Activated CD4-positive, alpha-beta T cell treated with anti-CD3 and anti-CD28 coated beads, Interleukin-10, Interleukin-2, amounts not matched to agents 100 ng/mL and 50 ng/mL, durations not matched to agents 16 hours and 8 hours (primary cell): ENCODE measurements around the gene IFNA21.
"Not testable (repeated sequence)": the region's sequence is repeated elsewhere in the genome, so short reads cannot be mapped to it uniquely, and the experiment has no call there.

Source experiments
- DNase-seq: peaks from one replicate; pipeline ENCODE4 v3.0.0-alpha.2; 2020

The IFNA21 gene

GRCh38 chr9:21137020-21137419, 29.4 kb downstream of the IFNA21 start:
- no peak for DNase-seq

- DNase-seq = no peak
Observed at GRCh38 chr9:21135736-21136135, 30.7 kb downstream of the IFNA21 start.

- DNase-seq = not testable (repeated sequence)
Observed at GRCh38 chr9:21128186-21128585, 38.3 kb downstream of the IFNA21 start.

GRCh38 chr9:21121595-21122251, 44.7 kb downstream of the IFNA21 start:
- DNase-seq = no peak

GRCh38 chr9:21121079-21121478, 45.4 kb downstream of the IFNA21 start:
- DNase-seq = peak; percentile 21

- no peak for DNase-seq
Observed at GRCh38 chr9:21119093-21119770, 47.2 kb downstream of the IFNA21 start.
